Left lung (tissue), 10 donors: ENCODE measurements around the gene UBN2. TPM values are rescaled to one million over a fixed set of nuclear protein-coding genes. Genes with fewer than 3 reads are reported as not detected.

ENCODE experiments used
- ATAC-seq: fragments of 200-7000 bp; cut with Tn5 transposase; one replicate; pipeline ENCODE4 v1.9.1; 2020; ENCODE audit warnings: moderate library complexity
- DNase-seq, 4 donors: peaks; one replicate each; pipeline ENCODE4 v3.0.0-alpha.2; 2013 to 2020
- H3K27ac ChIP-seq, 2 donors: fragments of 200-600 bp; sonication (generic) in 1 of 2; one replicate each; pipeline versions ENCODE4 v1.5.0 to v1.8.0; 2020 to 2021
- H3K27me3 ChIP-seq, 2 donors: fragments of 200-600 bp; sonication (generic) in 1 of 2; one replicate each; pipeline versions ENCODE4 v1.5.0 to v1.8.0; 2020 to 2021
- H3K36me3 ChIP-seq, 2 donors: fragments of 200-600 bp; sonication (generic) in 1 of 2; one replicate each; pipeline versions ENCODE4 v1.5.0 to v1.8.0; 2020 to 2021
- H3K4me1 ChIP-seq, 2 donors: fragments of 200-600 bp; one replicate each; pipeline ENCODE4 v1.8.0; 2021
- H3K4me3 ChIP-seq, 2 donors: fragments of 200-600 bp; sonication (generic) in 1 of 2; one replicate each; pipeline versions ENCODE4 v1.5.0 to v1.8.0; 2020 to 2021; ENCODE audit warnings: mild to moderate bottlenecking in 1 of 2
- H3K9me3 ChIP-seq, 2 donors: fragments of 200-600 bp; sonication (generic) in 1 of 2; one replicate each; pipeline versions ENCODE4 v1.5.0 to v1.8.0; 2020 to 2021
- CTCF ChIP-seq, 2 donors: fragments of 200-600 bp; sonication (generic) in 1 of 2; IDR thresholded peaks; one replicate each; pipeline versions ENCODE4 v1.5.0 to v1.8.0; 2021; ENCODE audit warnings: antibody characterized with exemption in 2 of 2
- intact Hi-C, 2 donors: fragments of 100-400 bp; cut with DNase I; formaldehyde crosslinking; loops; one replicate each; pipeline versions ENCODE4 v1.11.2 to v1.14.2; 2022
- polyA plus RNA-seq, 6 donors: library from polyadenylated mRNA; unstranded; fragments of 120-200 nt; gene quantifications; one replicate each; pipeline ENCODE4 v1.2.1, GENCODE V29; 2013; ENCODE audit not compliant: insufficient read length in 6 of 6
- total RNA-seq, 2 donors: library from RNA; stranded (reverse); fragmentation: NEBNext Ultra II Directional; extraction: Animal tissue kit (Norgen Biotek cat#: 25700); gene quantifications; one replicate each; pipeline ENCODE4 v1.2.1, GENCODE V29; 2021
- donor health status: DM: no; HTN: yes; CAD: no.
- donor health status: DM: no; HTN: no; CAD: no.

The UBN2 gene
- total and polyA plus RNA-seq, 8 donors: 16.9 to 27.1 (median 23.0) TPM

- ATAC-seq: no peak
- intact Hi-C loops: no loop called here
- TF ChIP-seq CTCF (IDR thresholded peaks at IDR 0.05): no peak
Observed at GRCh38 chr7:139246905-139247304, 15.9 kb downstream of the UBN2 start.

GRCh38 chr7:139249179-139249810, 18.3 kb downstream of the UBN2 start:
- H3K4me1 ChIP-seq: no peaks in the 10 kb centered on the region
- DNase-seq (no peak), ATAC-seq (no peak)
- TF ChIP-seq CTCF (IDR thresholded peaks at IDR 0.05): no peak
- no peaks in the 10 kb centered on the region for H3K9me3 ChIP-seq
- H3K4me3 ChIP-seq: no peak overlapping the region
- H3K27me3 ChIP-seq: no peaks in the 10 kb centered on the region
- H3K27ac ChIP-seq: no peak overlapping the region
- H3K36me3 ChIP-seq: peaks cover 5 to 69% of the 10 kb centered on the region in 2 donors
- intact Hi-C loops: no loop called here

More at GRCh38 chr7:139246905-139247304, 15.9 kb downstream of the UBN2 start:
- H3K27me3 ChIP-seq: no peaks in the 10 kb centered on the region
- DNase-seq: no peak
- no peaks in the 10 kb centered on the region for H3K9me3 ChIP-seq
- H3K36me3 ChIP-seq: peaks cover 5 to 62% of the 10 kb centered on the region in 2 donors
- no peaks in the 10 kb centered on the region for H3K4me1 ChIP-seq
- no peak overlapping the region for H3K27ac ChIP-seq
- no peak overlapping the region for H3K4me3 ChIP-seq

GRCh38 chr7:139252451-139252850, 21.4 kb downstream of the UBN2 start:
- Histone ChIP-seq H3K27ac (no peak overlapping the region), H3K9me3 (no peaks in the 10 kb centered on the region), H3K27me3 (no peaks in the 10 kb centered on the region), H3K4me1 (no peaks in the 10 kb centered on the region), H3K4me3 (no peak overlapping the region), H3K36me3 (peaks cover 5 to 50% of the 10 kb centered on the region in 2 donors)
- intact Hi-C loops: no loop called here
- ATAC-seq (no peak), DNase-seq (no peak)
- no peak for TF ChIP-seq CTCF (IDR thresholded peaks at IDR 0.05)

GRCh38 chr7:139254281-139254680, 23.2 kb downstream of the UBN2 start:
- Histone ChIP-seq H3K4me3 (no peak overlapping the region), H3K27me3 (no peaks in the 10 kb centered on the region), H3K9me3 (no peaks in the 10 kb centered on the region), H3K27ac (no peak overlapping the region), H3K4me1 (no peaks in the 10 kb centered on the region), H3K36me3 (peaks cover 5 to 55% of the 10 kb centered on the region in 2 donors)
- DNase-seq (no peak), ATAC-seq (no peak)
- TF ChIP-seq CTCF (IDR thresholded peaks at IDR 0.05): no peak
- intact Hi-C loops: no loop called here

- no peak for ATAC-seq
- DNase-seq: no peak
- TF ChIP-seq CTCF (IDR thresholded peaks at IDR 0.05): no peak
- intact Hi-C loops: no loop called here
- Histone ChIP-seq H3K4me1 (no peaks in the 10 kb centered on the region), H3K4me3 (no peak overlapping the region), H3K9me3 (no peaks in the 10 kb centered on the region), H3K27ac (no peak overlapping the region), H3K36me3 (peaks cover 5 to 52% of the 10 kb centered on the region in 2 donors), H3K27me3 (no peaks in the 10 kb centered on the region)
Observed at GRCh38 chr7:139254728-139255127, 23.7 kb downstream of the UBN2 start.
